Skin epidermis (tissue), 12 donors: ENCODE measurements around the gene KIAA1614.

Experiments
- H3K27ac ChIP-seq, 21 experiments: fragments of 200-600 bp; sonication (generic) in 11 of 21; one replicate each; pipeline ENCODE4 v1.5.0; 2020; ENCODE audit warnings: mild to moderate bottlenecking in 3 of 21, inconsistent platforms in 2 of 21, moderate library complexity in 2 of 21
- H3K4me3 ChIP-seq, 7 experiments: fragments of 200-600 bp; sonication (generic) in 2 of 7; one replicate each; pipeline ENCODE4 v1.5.0; 2020; ENCODE audit warnings: inconsistent platforms in 2 of 7, mild to moderate bottlenecking in 2 of 7, moderate library complexity in 1 of 7

KIAA1614 gene

GRCh38 chr1:180937624-180938225 lies 25.0 kb downstream of the KIAA1614 start:
- no peak overlapping the region for H3K4me3 ChIP-seq
- no peak overlapping the region for H3K27ac ChIP-seq

- Histone ChIP-seq H3K27ac (no peak overlapping the region), H3K4me3 (no peak overlapping the region)
These were observed 26.5 kb downstream of the KIAA1614 start for GRCh38 chr1:180939073-180939710.

DNA sequence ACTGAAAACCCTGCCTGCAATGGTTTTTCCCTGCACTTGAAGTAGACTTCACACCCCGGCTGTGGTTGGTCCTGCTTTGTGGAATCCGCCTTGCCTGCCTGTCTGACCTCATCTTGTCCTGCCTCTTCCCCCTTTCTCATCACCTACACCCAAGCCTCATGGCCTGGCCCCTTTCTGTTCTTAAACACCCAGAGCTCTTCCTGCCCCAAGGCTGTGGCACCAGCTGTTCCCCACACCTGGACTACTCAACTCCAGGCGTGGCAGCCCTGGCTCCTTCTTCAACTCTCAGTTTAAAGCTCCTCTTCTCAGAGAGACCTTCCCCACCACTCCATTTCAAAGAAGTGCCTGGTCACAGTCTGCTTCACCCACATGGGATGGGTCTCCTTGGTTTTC lies 27.0 kb downstream of the KIAA1614 start:
- H3K4me3 ChIP-seq: no peak overlapping the region
- H3K27ac ChIP-seq: no peak overlapping the region

- H3K4me3 ChIP-seq: no peak overlapping the region
- no peak overlapping the region for H3K27ac ChIP-seq
These were observed 27.7 kb downstream of the KIAA1614 start for GRCh38 chr1:180940445-180940844.

DNA sequence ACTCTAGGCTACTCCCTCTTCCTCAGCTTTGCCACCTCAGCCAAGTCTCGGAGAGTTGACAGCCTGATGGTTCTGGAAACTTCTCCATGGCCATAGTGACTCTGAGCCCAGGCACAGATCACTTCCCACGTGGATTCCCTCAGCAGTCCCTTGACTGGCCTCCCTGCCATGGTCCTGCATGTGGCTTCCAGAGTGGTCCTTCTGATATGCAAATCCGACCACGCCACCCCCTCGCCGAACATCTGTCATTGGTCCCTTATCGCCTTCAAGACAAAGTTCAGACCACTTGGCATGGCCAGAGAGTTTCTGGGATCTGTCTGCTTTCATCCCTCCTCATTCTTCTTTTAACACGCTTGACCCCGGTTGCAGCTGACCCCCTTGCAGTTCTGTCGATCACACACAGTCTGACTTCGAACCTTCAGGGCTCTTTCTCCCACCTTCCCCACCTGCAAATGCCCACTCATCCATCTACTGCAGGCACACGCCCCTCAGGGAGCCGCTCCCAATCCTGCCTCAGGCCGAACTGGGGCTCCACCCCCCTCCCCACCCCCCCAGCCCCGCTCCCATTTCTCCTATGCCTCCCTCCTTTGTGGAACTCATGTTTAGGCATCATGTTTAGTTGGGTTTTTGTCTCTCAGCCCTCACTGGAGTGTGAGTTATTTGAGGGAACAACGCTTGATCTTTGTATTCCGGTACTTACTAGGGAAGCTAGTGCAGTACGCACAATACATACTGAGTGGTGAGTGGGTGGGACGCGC lies 29.0 kb downstream of the KIAA1614 start:
- H3K27ac ChIP-seq: no peak overlapping the region
- no peak overlapping the region for H3K4me3 ChIP-seq

DNA sequence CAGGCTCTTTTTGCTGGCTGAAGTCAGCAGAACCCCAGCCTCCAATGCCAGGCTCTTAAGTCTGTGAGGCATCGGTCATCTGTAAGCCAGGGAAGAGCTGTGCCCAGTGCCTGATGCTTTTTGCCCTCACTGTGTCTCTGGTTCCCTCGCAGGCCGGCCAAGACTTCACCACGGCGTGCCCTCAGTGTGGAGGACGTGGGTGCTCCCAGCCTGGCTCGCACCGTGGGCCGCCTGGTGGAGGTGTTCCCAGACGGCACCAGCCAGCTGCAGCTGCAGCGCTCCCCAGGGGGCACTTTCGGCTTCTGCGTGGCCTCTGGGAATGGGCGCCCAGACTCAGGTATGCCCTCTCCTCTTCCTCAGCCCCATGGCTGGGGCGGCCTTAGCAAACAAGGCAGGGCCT lies 32.5 kb downstream of the KIAA1614 start:
- Histone ChIP-seq H3K4me3 (no peak overlapping the region), H3K27ac (no peak overlapping the region)

GRCh38 chr1:180945551-180945950 lies 32.9 kb downstream of the KIAA1614 start:
- H3K27ac ChIP-seq: no peak overlapping the region

GRCh38 chr1:180946056-180946455 lies 33.4 kb downstream of the KIAA1614 start:
- H3K4me3 ChIP-seq: no peak overlapping the region
- peak overlapping the region in 3 of 21 experiments; percentile 16 to 42 (median 41) for H3K27ac ChIP-seq

More at GRCh38 chr1:180945551-180945950, 32.9 kb downstream of the KIAA1614 start:
- no peak overlapping the region for H3K4me3 ChIP-seq

- peak overlapping the region in 4 of 21 experiments; percentile 16 to 42 (median 32) for H3K27ac ChIP-seq
- H3K4me3 ChIP-seq: no peak overlapping the region
These were observed 34.1 kb downstream of the KIAA1614 start for GRCh38 chr1:180946541-180947498.

- Histone ChIP-seq H3K4me3 (no peak overlapping the region), H3K27ac (peak overlapping the region in 1 of 21 experiments; percentile 38)
These were observed 34.8 kb downstream of the KIAA1614 start for GRCh38 chr1:180947499-180947885.

- peak overlapping the region in 1 of 21 experiments; percentile 38 for H3K27ac ChIP-seq
These were observed 35.4 kb downstream of the KIAA1614 start for GRCh38 chr1:180947901-180948640.

DNA sequence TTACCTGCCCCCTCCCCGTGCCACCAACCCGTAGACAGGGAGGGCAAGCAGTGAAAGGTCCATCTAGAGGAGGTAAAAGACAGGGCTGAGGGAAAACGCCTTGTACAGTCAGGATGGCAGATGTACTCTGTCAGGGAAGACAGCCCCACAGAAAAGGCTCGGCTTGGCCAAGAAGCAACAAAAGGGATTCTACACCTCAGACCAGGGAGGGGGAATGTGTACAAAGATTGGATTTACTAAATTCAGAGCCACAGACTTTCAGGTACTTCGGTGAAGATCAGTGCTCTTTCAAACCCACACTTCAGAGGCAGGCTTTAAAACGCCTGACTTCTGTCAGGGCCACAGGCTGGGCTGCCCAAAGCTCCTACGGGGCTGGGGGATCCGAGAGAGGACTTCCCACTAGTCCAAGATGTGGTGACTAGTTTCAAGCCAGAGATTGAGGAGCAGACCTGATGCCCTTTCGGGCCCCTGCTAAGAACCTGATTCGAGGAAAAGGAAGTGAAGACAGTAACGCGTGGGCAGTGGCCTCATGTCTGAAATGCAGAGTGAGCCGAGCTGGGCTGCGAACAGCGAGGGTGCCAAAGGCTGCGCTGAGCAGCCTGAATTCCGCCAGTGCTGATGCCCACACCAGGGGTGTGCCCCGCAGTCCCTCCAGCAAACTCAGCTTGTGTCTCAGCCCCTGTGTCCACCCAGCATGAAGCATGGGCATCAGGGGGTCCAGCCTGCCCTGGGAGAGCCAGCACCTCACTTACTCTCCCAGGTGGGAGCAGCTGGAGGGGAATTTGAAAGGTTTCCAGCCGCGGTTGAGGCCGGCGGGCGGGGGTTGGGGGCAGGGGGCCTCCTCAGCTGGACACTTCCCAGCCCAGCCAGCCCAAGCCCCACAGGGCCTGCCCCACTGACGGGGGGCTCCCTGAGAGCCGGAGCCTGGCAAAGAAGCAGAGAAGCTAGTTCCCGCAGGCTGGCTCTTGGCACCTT lies 36.2 kb downstream of the KIAA1614 start:
- Histone ChIP-seq H3K27ac (peak overlapping the region in 1 of 21 experiments; percentile 15), H3K4me3 (no peak overlapping the region)

More at GRCh38 chr1:180947901-180948640, 35.4 kb downstream of the KIAA1614 start:
- no peak overlapping the region for H3K4me3 ChIP-seq

GRCh38 chr1:180949616-180950000 lies 36.9 kb downstream of the KIAA1614 start:
- Histone ChIP-seq H3K4me3 (no peak overlapping the region), H3K27ac (no peak overlapping the region)

DNA sequence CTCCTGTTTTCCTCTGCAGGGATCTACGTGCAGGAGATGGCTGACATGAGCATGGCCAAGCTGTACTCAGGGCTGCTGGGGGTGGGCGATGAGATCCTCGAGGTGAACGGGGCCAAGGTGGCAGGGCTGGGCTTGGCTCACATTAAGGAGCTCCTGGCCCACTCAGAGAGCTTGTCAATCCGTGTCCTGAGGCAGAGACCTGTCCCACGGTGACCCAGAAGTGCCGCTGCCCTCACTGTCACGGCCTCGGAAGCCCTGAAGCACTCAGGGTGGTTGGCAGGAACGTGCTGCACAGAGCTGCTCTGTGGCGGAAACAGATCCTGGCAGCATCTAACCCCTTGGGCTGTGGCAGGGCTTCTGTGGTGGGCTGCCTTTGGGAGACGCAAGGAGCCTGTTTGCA lies 37.6 kb downstream of the KIAA1614 start:
- H3K4me3 ChIP-seq: no peak overlapping the region

GRCh38 chr1:180951186-180951745 lies 38.6 kb downstream of the KIAA1614 start:
- H3K27ac ChIP-seq: peak overlapping the region in 1 of 21 experiments; percentile 23
- no peak overlapping the region for H3K4me3 ChIP-seq

More for the DNA sequence above, 37.6 kb downstream of the KIAA1614 start:
- no peak overlapping the region for H3K27ac ChIP-seq

GRCh38 chr1:180951836-180952656 lies 39.3 kb downstream of the KIAA1614 start:
- Histone ChIP-seq H3K27ac (peak overlapping the region in 4 of 21 experiments; percentile 8 to 51 (median 17)), H3K4me3 (no peak overlapping the region)

DNA sequence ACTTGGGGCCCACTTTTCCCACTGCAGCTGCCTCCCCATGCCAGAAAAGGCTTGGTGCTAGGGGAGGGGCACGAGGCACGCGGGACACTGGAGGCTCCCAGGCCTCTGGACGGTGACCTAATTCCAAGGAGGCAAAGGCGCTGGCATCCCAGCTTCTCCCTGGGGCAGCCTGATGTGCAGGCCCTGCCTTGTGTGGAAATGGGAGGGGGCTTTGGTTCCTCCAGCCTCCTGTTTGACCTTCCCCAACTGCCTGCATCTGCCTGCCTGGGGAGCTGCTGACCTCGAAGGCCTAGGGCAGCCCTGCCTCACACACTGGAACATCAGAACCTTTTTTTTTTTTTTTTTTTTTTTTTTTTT lies 39.9 kb downstream of the KIAA1614 start:
- Histone ChIP-seq H3K27ac (peak overlapping the region in 1 of 21 experiments; percentile 11), H3K4me3 (no peak overlapping the region)
